ENCODE measurements around the gene ADAMTS8. TPM values are rescaled to one million over a fixed set of nuclear protein-coding genes. Genes with fewer than 3 reads are reported as not detected.

The ADAMTS8 gene
- total RNA-seq, 2 experiments from 2014 or later: not detected

DNA sequence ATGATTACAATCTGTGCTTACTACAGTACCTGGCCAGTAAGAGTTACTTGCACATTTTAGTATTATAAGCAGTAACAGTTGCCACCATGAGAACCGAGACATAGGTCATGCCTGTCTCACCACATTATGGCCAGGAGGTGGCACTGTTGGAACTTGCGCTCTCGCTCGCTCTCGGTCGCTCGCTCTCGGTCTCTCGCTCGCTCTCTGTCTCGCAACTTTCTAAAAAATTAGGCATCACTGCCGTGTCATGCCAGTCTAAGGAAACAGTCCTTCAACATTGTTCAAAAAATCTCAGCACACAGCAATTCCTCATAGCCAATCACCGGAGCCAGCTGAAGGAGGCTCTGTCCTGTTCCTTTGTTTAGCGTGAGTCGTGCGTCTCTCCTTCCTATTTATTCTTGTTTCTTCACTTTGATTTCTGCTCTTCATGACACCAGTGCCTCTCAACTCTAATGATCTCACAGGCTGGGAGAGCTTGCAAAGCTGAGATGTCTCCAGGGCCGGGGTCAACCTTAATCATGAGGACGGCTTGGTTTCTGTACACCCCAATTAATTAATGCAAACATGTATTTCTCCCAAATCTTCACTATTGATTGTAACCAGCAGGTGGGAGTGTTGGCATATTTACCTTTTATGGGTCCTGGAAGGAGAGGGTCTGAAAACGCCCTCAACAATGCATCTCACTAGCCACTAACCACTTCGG, 6.3 kb upstream of the ADAMTS8 start:
- DNase-seq: peak; percentile 77
- Mint-ChIP-seq H3K4me3 (no peak overlapping the region), H3K27ac (no peak overlapping the region), H3K4me1 (ENCODE audit: low read depth) (peaks cover 10% of the 10 kb centered on the region), H3K36me3 (ENCODE audit: low read depth) (no peaks in the 10 kb centered on the region), H3K9me3 (no peaks in the 10 kb centered on the region), H3K27me3 (peaks cover 16% of the 10 kb centered on the region)
- ChIA-PET POLR2A (no interaction called here), CTCF (interaction anchor here (0.7 to 10.6 kb wide), 35 partner anchors 10 to 481 kb away, joined by 3 to 279 read pairs (median 4); partner anchors contain the start of genes ADAMTS15 and SNX19)
- peak; percentile 83 for ATAC-seq
- TF ChIP-seq, protein P1, sequence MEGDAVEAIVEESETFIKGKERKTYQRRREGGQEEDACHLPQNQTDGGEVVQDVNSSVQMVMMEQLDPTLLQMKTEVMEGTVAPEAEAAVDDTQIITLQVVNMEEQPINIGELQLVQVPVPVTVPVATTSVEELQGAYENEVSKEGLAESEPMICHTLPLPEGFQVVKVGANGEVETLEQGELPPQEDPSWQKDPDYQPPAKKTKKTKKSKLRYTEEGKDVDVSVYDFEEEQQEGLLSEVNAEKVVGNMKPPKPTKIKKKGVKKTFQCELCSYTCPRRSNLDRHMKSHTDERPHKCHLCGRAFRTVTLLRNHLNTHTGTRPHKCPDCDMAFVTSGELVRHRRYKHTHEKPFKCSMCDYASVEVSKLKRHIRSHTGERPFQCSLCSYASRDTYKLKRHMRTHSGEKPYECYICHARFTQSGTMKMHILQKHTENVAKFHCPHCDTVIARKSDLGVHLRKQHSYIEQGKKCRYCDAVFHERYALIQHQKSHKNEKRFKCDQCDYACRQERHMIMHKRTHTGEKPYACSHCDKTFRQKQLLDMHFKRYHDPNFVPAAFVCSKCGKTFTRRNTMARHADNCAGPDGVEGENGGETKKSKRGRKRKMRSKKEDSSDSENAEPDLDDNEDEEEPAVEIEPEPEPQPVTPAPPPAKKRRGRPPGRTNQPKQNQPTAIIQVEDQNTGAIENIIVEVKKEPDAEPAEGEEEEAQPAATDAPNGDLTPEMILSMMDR (IDR thresholded peaks at IDR 0.05): peak; percentile 84
- intact Hi-C loops (cut with micrococcal nuclease): loop anchor here (1.0 to 5.0 kb wide), 2 partner anchors 222 to 428 kb away; no protein-coding TSS in a partner anchor

DNA sequence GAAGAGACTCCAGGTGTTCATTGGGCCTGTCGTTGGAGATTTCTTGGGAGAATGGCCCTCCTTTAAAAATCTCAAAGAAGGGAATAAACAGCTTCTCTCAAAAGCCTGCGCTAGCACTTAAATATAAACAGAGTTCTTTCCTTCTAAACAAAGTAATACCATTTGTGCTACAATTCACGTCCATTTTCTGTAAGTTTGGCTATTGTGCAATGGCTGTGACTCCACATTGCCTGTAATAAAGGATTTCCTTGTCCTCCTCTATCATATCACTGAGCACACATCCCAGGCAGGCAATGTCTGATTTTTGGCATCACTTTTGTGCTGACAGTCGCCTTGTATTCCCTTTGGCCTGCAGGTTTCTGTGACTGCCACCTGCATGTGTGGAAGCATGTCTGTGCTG, 4.9 kb upstream of the ADAMTS8 start:
- no peak overlapping the region for H3K4me3 Mint-ChIP-seq
- H3K9me3 Mint-ChIP-seq: no peaks in the 10 kb centered on the region
- ATAC-seq: no peak
- peaks cover 5% of the 10 kb centered on the region for H3K4me1 Mint-ChIP-seq (ENCODE audit: low read depth)
- H3K36me3 Mint-ChIP-seq (ENCODE audit: low read depth): no peaks in the 10 kb centered on the region
- DNase-seq: no peak
- TF ChIP-seq, protein P1 (IDR thresholded peaks at IDR 0.05): no peak
- H3K27me3 Mint-ChIP-seq: peaks cover 28% of the 10 kb centered on the region
- no peak overlapping the region for H3K27ac Mint-ChIP-seq
- ChIA-PET CTCF (interaction anchor here (0.6 to 10.6 kb wide), 14 partner anchors 9 to 647 kb away, joined by 3 to 279 read pairs (median 6); partner anchors contain the start of gene SNX19), POLR2A (no interaction called here)
- intact Hi-C loops (cut with micrococcal nuclease): loop anchor here (5.0 kb wide), 1 partner anchor 221 kb away; no protein-coding TSS in a partner anchor

DNA sequence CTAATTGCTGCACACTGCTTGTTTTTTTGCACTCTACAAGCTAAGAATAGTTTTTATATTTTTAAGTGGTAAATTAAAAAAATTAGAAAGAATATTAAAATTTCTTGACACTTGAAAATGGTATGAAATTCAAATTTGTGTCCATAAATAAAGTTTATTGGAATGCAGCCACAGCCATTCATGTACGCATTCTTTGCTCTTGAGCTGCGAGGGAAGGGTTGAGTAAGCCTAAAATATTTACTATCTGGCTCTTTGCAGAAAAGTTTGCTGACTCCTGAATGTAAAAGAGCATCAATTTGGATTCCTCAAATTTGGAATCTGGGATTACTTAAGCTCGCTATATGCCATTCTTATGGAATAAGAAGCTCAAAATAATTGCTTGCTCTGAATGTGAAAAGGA, 3.4 kb upstream of the ADAMTS8 start:
- POLR2A ChIA-PET: no interaction called here
- Mint-ChIP-seq H3K36me3 (ENCODE audit: low read depth) (no peaks in the 10 kb centered on the region), H3K4me3 (no peak overlapping the region), H3K9me3 (no peaks in the 10 kb centered on the region), H3K4me1 (ENCODE audit: low read depth) (peaks cover 7% of the 10 kb centered on the region), H3K27ac (no peak overlapping the region), H3K27me3 (peaks cover 36% of the 10 kb centered on the region)
- TF ChIP-seq, protein P1 (IDR thresholded peaks at IDR 0.05): no peak
- DNase-seq (no peak), ATAC-seq (no peak)
- CTCF ChIA-PET: interaction anchor here (0.7 to 10.6 kb wide), 21 partner anchors 11 to 468 kb away, joined by 3 to 279 read pairs (median 4); no protein-coding TSS in a partner anchor
- intact Hi-C loops (cut with micrococcal nuclease): loop anchor here (5.0 kb wide), 1 partner anchor 220 kb away; no protein-coding TSS in a partner anchor

DNA sequence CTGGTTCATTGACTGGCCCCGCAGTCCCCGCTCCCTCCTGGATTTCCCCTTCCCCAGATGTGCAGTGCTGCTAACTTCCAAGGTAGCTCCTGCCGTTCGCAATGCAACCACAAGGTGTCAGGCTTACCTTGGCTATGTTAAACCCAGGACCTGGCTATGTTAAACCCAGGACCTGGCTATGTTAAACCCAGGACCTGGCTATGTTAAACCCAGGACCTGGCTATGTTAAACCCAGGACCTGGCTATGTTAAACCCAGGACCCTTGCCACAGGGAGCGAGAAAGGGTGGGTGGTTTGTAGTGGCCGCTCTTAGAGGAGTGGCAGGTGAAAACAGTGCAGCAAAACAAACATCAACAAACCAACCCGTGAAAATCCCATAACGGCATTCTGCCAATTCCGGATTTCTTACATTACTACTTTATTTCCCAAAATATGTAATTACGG, 2.9 kb upstream of the ADAMTS8 start:
- ChIA-PET POLR2A (no interaction called here), CTCF (interaction anchor here (0.7 to 10.6 kb wide), 22 partner anchors 10 to 478 kb away, joined by 3 to 279 read pairs (median 4); no protein-coding TSS in a partner anchor)
- no peaks in the 10 kb centered on the region for H3K9me3 Mint-ChIP-seq
- H3K4me3 Mint-ChIP-seq: no peak overlapping the region
- no peaks in the 10 kb centered on the region for H3K36me3 Mint-ChIP-seq (ENCODE audit: low read depth)
- peak; percentile 64 for ATAC-seq
- H3K27ac Mint-ChIP-seq: no peak overlapping the region
- intact Hi-C loops (cut with micrococcal nuclease): loop anchor here (5.0 kb wide), 1 partner anchor 219 kb away; no protein-coding TSS in a partner anchor
- TF ChIP-seq, protein P1 (IDR thresholded peaks at IDR 0.05): peak; percentile 64
- peak; percentile 86 for DNase-seq
- peaks cover 40% of the 10 kb centered on the region for H3K27me3 Mint-ChIP-seq
- peaks cover 7% of the 10 kb centered on the region for H3K4me1 Mint-ChIP-seq (ENCODE audit: low read depth)

DNA sequence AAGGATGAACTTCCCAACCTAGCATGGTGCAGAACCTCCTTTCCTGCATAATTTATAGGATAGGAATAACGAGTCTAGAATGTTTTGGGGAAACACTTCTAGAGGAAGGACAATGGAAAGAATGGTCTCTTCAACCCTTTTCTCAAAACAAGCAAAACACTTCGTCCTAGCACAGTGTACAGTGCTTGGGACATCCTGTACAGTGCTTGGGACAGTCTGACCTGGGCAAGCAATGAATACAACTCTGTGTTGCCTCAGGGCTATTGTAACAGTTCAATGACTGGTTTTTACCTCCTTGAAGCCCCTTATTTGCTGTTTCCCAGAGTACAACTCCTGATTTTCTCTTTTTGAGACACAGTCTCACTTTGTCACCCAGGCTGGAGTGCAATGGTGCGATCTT, 1.6 kb upstream of the ADAMTS8 start:
- Mint-ChIP-seq H3K27me3 (peaks cover 43% of the 10 kb centered on the region), H3K36me3 (ENCODE audit: low read depth) (no peaks in the 10 kb centered on the region), H3K4me1 (ENCODE audit: low read depth) (peaks cover 7% of the 10 kb centered on the region), H3K27ac (no peak overlapping the region), H3K4me3 (no peak overlapping the region), H3K9me3 (no peaks in the 10 kb centered on the region)
- TF ChIP-seq, protein P1 (IDR thresholded peaks at IDR 0.05): no peak
- ChIA-PET CTCF (interaction anchor here (0.6 to 10.6 kb wide), 5 partner anchors 13 to 440 kb away, joined by 3 to 279 read pairs (median 4); no protein-coding TSS in a partner anchor), POLR2A (no interaction called here)
- no peak for DNase-seq
- intact Hi-C loops (cut with micrococcal nuclease): loop anchor here (5.0 kb wide), 1 partner anchor 218 kb away; no protein-coding TSS in a partner anchor
- no peak for ATAC-seq

Data from activated CD8-positive, alpha-beta T cell treated with anti-CD3 and anti-CD28 coated beads for 36 hours (primary cell).